Glutamatergic neuron (in vitro differentiated cells): ENCODE results near the gene SAPCD1. TPM values are rescaled to one million over a fixed set of nuclear protein-coding genes. Genes with fewer than 3 reads are reported as not detected.

Source experiments
- DNase-seq: peaks from one replicate; pipeline ENCODE4 v3.0.0; 2022
- H3K27ac Mint-ChIP-seq: one replicate; pipeline ENCODE4 v1.8.0; 2020; ENCODE audit warnings: mild to moderate bottlenecking, mixed read lengths, inconsistent platforms; ENCODE audit not compliant: unreplicated experiment
- H3K27me3 Mint-ChIP-seq: one replicate; pipeline ENCODE4 v1.8.0; 2020; ENCODE audit warnings: mild to moderate bottlenecking, moderate library complexity, mixed read lengths, inconsistent platforms; ENCODE audit not compliant: unreplicated experiment
- H3K36me3 Mint-ChIP-seq: one replicate; pipeline ENCODE4 v1.8.0; 2020; ENCODE audit warnings: mild to moderate bottlenecking, mixed read lengths, inconsistent platforms; ENCODE audit not compliant: unreplicated experiment
- H3K4me1 Mint-ChIP-seq: one replicate; pipeline ENCODE4 v1.8.0; 2020; ENCODE audit warnings: mild to moderate bottlenecking, low read depth, mixed read lengths, inconsistent platforms; ENCODE audit not compliant: unreplicated experiment
- H3K4me3 Mint-ChIP-seq: one replicate; pipeline ENCODE4 v1.8.0; 2020; ENCODE audit warnings: mild to moderate bottlenecking, mixed read lengths, inconsistent platforms; ENCODE audit not compliant: unreplicated experiment
- H3K9me3 Mint-ChIP-seq: one replicate; pipeline ENCODE4 v1.8.0; 2020; ENCODE audit warnings: mild to moderate bottlenecking, moderate library complexity, mixed read lengths, inconsistent platforms; ENCODE audit not compliant: unreplicated experiment
- total RNA-seq: library from RNA; stranded (reverse); fragmentation: NEBNext Ultra II Directional; extraction: Animal tissue kit (Norgen Biotek cat#: 25700); gene quantifications from one replicate; pipeline ENCODE4 v1.2.1, GENCODE V29; 2021; ENCODE audit not compliant: unreplicated experiment
- TF ChIP-seq, protein P1 (sequence below): fragments of 200-600 bp; sonication (generic); IDR thresholded peaks from one replicate; pipeline ENCODE4 v1.5.0; 2021; ENCODE audit not compliant: partially characterized antibody, unreplicated experiment

SAPCD1 gene
- total RNA-seq, 1 donor from 2014 or later = 3.7 TPM

DNA sequence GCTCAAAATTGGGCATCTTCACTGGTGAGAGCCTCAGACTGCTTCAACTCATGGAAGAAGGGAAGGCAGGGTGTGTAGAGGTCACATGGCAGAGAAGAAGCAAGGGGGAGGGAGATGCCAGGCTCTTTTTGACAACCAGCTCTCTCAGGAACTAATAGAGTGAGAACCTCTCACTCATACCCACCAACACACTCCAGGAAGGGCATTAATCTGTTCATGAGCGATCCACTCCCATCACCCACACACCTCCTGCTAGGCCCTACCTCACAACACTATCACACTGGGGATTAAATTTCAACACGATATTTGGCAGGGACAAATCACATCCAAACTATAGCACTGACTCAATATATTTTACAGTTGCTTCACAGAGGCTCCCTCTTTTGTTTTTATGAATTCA, 20.6 kb upstream of the SAPCD1 start:
- Mint-ChIP-seq H3K4me1 (peaks cover 8% of the 10 kb centered on the region), H3K4me3 (peak overlapping the region; percentile 65), H3K36me3 (no peaks in the 10 kb centered on the region), H3K27me3 (peaks cover 8% of the 10 kb centered on the region), H3K27ac (no peak overlapping the region), H3K9me3 (peaks cover 10% of the 10 kb centered on the region)
- TF ChIP-seq, protein P1, sequence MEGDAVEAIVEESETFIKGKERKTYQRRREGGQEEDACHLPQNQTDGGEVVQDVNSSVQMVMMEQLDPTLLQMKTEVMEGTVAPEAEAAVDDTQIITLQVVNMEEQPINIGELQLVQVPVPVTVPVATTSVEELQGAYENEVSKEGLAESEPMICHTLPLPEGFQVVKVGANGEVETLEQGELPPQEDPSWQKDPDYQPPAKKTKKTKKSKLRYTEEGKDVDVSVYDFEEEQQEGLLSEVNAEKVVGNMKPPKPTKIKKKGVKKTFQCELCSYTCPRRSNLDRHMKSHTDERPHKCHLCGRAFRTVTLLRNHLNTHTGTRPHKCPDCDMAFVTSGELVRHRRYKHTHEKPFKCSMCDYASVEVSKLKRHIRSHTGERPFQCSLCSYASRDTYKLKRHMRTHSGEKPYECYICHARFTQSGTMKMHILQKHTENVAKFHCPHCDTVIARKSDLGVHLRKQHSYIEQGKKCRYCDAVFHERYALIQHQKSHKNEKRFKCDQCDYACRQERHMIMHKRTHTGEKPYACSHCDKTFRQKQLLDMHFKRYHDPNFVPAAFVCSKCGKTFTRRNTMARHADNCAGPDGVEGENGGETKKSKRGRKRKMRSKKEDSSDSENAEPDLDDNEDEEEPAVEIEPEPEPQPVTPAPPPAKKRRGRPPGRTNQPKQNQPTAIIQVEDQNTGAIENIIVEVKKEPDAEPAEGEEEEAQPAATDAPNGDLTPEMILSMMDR = no peak
- no peak for DNase-seq

DNA sequence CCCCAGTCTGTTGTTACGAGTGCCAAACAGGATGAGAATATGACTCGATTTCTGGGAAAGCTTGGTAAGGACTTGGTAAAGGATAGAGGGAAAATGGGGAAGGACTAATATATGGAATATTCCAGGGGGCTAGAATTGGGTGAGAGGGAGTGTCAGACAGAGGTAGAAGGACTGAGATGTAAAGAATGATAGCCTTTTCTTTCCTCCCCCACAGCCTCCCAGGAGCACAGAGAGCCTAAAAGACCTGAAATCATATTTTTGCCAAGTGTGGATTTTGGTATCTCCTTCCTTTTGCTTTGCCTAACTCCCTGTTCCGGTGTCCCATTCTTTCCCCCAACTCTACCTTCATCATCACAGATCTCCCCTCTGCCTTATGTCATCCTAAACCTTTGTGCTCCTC, 19.6 kb upstream of the SAPCD1 start:
- Mint-ChIP-seq H3K27ac (no peak overlapping the region), H3K36me3 (no peaks in the 10 kb centered on the region), H3K4me3 (no peak overlapping the region), H3K9me3 (peaks cover 10% of the 10 kb centered on the region), H3K27me3 (peaks cover 8% of the 10 kb centered on the region), H3K4me1 (peaks cover 5% of the 10 kb centered on the region)
- TF ChIP-seq, protein P1 = no peak
- DNase-seq = no peak

DNA sequence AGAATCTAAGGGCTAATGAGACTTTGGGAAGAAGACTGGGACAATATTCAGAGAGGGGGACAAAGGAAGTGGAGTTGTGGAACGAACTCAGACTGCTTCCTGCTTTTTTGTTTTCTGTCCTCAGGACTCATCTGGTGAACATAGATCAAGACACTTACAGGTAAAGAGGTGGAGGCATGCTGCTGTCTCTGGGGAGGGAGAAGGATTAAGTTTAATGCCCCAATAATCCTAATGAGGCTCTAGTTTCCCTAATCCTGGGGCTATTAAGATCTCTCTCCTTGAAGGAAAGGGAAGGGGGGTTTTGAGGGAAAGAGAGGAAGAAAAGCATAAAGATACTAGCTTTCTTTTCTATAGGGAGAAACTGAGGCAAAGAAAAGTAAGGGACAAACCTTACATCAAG, 18.0 kb upstream of the SAPCD1 start:
- Mint-ChIP-seq H3K4me1 (no peaks in the 10 kb centered on the region), H3K36me3 (no peaks in the 10 kb centered on the region), H3K4me3 (peak overlapping the region; percentile 32), H3K27me3 (peaks cover 6% of the 10 kb centered on the region), H3K9me3 (peaks cover 11% of the 10 kb centered on the region), H3K27ac (no peak overlapping the region)
- TF ChIP-seq, protein P1 = no peak
- no peak for DNase-seq

- TF ChIP-seq, protein P1 = no peak
- Mint-ChIP-seq H3K27me3 (peaks cover 5% of the 10 kb centered on the region), H3K4me1 (no peaks in the 10 kb centered on the region), H3K36me3 (no peaks in the 10 kb centered on the region), H3K27ac (no peak overlapping the region), H3K4me3 (no peak overlapping the region), H3K9me3 (peaks cover 5% of the 10 kb centered on the region)
- DNase-seq = no peak
These were observed 13.0 kb upstream of the SAPCD1 start for GRCh38 chr6:31749301-31750036.

DNA sequence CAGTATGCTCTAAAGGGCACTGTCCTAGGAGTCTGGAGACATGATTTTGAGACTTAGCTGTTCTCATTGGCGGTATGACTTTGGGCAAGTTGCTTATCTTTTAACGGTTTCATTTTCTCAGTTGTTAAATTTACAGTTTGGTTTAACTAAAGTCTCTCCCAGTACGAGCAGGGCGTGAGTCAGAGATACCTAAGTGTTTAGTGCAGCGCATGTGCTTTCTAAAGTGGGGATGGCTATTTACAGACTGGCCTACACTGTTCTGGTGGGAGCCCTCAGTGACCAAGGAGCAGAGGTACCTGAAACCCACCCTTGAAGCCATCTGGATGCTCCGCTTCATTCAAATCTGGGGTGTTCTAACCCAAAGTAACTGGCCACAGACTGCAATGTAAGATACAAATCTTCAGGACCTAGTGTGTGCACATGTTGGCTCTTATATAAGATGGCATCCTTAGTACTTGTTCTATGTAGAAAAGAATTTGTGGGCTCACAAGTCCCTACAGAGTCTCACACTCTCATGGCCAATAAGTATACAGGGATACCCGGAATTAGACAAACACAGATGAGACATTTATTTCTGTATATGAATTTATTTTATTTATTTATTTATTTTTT, 11.9 kb upstream of the SAPCD1 start:
- Mint-ChIP-seq H3K9me3 (peaks cover 5% of the 10 kb centered on the region), H3K4me1 (no peaks in the 10 kb centered on the region), H3K27ac (no peak overlapping the region), H3K36me3 (no peaks in the 10 kb centered on the region), H3K4me3 (no peak overlapping the region), H3K27me3 (peaks cover 2% of the 10 kb centered on the region)
- TF ChIP-seq, protein P1 = no peak
- DNase-seq = no peak
